ENCODE results near the gene OPCML. TPM values are rescaled to one million over a fixed set of nuclear protein-coding genes. Genes with fewer than 3 reads are reported as not detected.

Gene OPCML
- total RNA-seq, 1 donor from 2014 or later = 4.1 TPM

DNA sequence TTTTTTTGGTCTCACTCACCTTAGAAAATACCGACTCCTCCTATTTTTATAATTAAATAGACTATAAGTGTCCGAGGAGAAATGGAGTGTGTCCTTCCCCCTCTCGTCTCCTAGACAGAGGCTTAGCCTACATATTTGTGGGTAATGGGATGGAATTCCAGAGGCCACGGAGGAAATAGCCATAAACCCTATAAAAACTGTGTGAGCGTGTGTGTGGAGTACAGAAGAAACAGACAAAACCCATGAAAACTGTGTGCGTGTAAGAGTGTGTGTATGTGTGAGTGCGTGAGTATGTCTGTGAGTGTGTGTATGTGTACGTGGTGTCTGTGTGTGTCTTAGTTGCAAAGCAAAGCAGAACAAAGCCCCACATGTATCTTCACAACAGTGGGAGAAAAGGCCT lies 883.5 kb downstream of the OPCML start:
- peaks cover 4% of the 10 kb centered on the region for H3K27me3 Mint-ChIP-seq (ENCODE audit: unreplicated experiment)
- TF ChIP-seq, protein P1, sequence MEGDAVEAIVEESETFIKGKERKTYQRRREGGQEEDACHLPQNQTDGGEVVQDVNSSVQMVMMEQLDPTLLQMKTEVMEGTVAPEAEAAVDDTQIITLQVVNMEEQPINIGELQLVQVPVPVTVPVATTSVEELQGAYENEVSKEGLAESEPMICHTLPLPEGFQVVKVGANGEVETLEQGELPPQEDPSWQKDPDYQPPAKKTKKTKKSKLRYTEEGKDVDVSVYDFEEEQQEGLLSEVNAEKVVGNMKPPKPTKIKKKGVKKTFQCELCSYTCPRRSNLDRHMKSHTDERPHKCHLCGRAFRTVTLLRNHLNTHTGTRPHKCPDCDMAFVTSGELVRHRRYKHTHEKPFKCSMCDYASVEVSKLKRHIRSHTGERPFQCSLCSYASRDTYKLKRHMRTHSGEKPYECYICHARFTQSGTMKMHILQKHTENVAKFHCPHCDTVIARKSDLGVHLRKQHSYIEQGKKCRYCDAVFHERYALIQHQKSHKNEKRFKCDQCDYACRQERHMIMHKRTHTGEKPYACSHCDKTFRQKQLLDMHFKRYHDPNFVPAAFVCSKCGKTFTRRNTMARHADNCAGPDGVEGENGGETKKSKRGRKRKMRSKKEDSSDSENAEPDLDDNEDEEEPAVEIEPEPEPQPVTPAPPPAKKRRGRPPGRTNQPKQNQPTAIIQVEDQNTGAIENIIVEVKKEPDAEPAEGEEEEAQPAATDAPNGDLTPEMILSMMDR (IDR thresholded peaks at IDR 0.05; ENCODE audit: unreplicated experiment) = no peak

DNA sequence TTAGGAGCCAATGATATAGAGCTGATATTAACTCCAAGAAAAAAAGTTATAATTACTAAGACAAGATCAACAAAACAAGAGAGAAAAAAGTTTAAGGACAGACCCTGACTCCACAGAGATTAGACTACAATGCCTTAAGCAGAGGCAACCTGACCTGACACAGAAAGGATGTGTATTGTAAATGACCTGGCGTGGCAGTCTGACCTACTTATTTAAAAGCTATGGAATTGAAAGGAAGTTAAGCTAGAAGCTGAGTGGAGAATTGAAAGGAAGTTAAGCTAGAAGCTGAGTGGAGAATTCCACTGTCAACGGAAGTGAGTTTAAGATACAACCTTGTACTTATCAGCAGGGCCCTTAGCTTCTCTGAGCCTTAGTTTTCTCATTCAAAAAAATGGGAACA lies 885.4 kb downstream of the OPCML start:
- Mint-ChIP-seq H3K9me3 (ENCODE audit: unreplicated experiment) (no peaks in the 10 kb centered on the region), H3K27me3 (ENCODE audit: unreplicated experiment) (peaks cover 1% of the 10 kb centered on the region), H3K27ac (ENCODE audit: unreplicated experiment) (no peak overlapping the region), H3K4me3 (ENCODE audit: unreplicated experiment) (no peak overlapping the region), H3K4me1 (ENCODE audit: unreplicated experiment) (peaks cover 13% of the 10 kb centered on the region), H3K36me3 (ENCODE audit: low read depth, unreplicated experiment) (no peaks in the 10 kb centered on the region)
- DNase-seq (ENCODE audit: low spot score) = no peak
- TF ChIP-seq, protein P1 (IDR thresholded peaks at IDR 0.05; ENCODE audit: unreplicated experiment) = no peak

More for the DNA sequence above, 883.5 kb downstream of the OPCML start:
- Mint-ChIP-seq H3K9me3 (ENCODE audit: unreplicated experiment) (no peaks in the 10 kb centered on the region), H3K36me3 (ENCODE audit: low read depth, unreplicated experiment) (no peaks in the 10 kb centered on the region), H3K4me3 (ENCODE audit: unreplicated experiment) (no peak overlapping the region), H3K27ac (ENCODE audit: unreplicated experiment) (no peak overlapping the region), H3K4me1 (ENCODE audit: unreplicated experiment) (peaks cover 12% of the 10 kb centered on the region)
- no peak for DNase-seq (ENCODE audit: low spot score)

DNA sequence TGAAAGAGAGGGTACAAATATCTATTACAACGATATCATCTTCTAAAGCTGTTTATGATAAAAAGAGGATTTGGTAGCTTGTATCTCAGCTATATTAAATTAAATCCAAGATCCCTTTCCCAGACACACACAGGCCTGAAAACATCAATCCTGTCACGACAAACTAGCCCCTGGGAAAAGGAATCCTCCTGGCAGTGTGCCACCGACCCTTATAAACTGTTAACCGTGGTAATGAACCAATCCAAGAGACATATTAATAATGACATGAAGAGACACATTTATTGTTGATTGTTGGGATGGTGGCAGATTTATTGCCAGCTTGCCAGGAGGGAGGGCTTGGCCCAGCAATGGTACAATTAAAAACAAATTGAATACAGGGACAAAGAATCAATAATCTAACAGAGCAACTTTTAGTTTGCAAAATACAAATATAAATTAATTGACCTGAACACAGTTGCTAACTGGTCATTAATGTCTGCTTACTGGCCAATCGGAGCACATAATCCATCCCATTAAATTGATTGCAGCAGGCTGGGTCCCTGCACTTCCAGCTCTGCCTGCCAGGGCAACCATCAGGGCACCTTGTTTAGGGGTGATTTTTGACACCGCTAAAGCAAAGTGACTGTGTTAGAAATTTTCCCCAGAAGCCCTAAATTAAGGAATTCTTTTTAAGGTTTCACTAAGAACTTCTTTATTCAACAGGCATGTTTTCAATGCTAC lies 887.6 kb downstream of the OPCML start:
- Mint-ChIP-seq H3K4me1 (ENCODE audit: unreplicated experiment) (peaks cover 20% of the 10 kb centered on the region), H3K9me3 (ENCODE audit: unreplicated experiment) (no peaks in the 10 kb centered on the region), H3K27ac (ENCODE audit: unreplicated experiment) (no peak overlapping the region), H3K36me3 (ENCODE audit: low read depth, unreplicated experiment) (no peaks in the 10 kb centered on the region), H3K27me3 (ENCODE audit: unreplicated experiment) (peaks cover 1% of the 10 kb centered on the region), H3K4me3 (ENCODE audit: unreplicated experiment) (no peak overlapping the region)
- DNase-seq (ENCODE audit: low spot score) = no peak
- TF ChIP-seq, protein P1 (IDR thresholded peaks at IDR 0.05; ENCODE audit: unreplicated experiment) = no peak

DNA sequence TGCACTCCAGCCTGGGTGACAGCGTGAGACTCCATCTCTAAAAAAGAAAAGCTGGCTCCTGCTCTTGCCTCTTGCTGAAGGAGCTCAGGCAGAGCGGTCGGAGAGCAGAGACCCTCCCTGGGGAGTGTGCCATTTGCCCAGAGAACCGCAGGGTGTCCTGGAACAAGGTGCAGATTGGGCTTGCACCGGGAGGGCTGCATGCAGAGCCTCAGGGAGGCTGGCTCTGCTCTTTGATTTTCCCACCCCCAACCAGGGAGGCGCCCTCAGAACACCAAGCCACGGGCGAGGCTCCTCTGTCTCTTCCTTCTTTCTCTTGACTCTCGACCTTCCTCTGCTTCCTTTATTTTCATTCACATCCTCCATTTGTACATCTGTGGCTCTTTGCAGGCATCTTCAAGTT lies 889.1 kb downstream of the OPCML start:
- Mint-ChIP-seq H3K36me3 (ENCODE audit: low read depth, unreplicated experiment) (no peaks in the 10 kb centered on the region), H3K27ac (ENCODE audit: unreplicated experiment) (no peak overlapping the region), H3K9me3 (ENCODE audit: unreplicated experiment) (no peaks in the 10 kb centered on the region), H3K27me3 (ENCODE audit: unreplicated experiment) (peaks cover 1% of the 10 kb centered on the region), H3K4me3 (ENCODE audit: unreplicated experiment) (no peak overlapping the region), H3K4me1 (ENCODE audit: unreplicated experiment) (peaks cover 20% of the 10 kb centered on the region)
- TF ChIP-seq, protein P1 (IDR thresholded peaks at IDR 0.05; ENCODE audit: unreplicated experiment) = no peak
- DNase-seq (ENCODE audit: low spot score) = no peak

DNA sequence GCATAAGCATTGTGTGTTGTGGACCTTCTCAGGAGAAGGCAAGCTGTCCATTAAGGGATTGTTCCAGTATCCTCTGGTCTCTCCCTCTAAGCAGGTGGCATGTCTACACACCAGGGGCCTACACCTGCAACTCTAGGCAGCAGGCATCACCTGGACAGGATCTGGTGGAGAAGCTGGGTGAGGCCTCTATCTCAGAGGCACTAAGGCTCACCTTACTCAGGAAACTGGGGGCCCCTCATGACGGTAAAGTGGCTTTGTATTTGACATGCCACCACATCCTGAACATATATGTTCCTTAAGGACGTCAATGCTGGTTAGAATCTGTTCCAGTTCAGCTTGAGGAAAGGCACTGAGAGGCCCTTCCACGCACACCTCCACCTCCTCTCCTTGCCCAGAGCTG lies 891.3 kb downstream of the OPCML start:
- Mint-ChIP-seq H3K4me3 (ENCODE audit: unreplicated experiment) (no peak overlapping the region), H3K27me3 (ENCODE audit: unreplicated experiment) (no peaks in the 10 kb centered on the region), H3K27ac (ENCODE audit: unreplicated experiment) (no peak overlapping the region), H3K4me1 (ENCODE audit: unreplicated experiment) (peaks cover 11% of the 10 kb centered on the region), H3K36me3 (ENCODE audit: low read depth, unreplicated experiment) (no peaks in the 10 kb centered on the region), H3K9me3 (ENCODE audit: unreplicated experiment) (no peaks in the 10 kb centered on the region)
- TF ChIP-seq, protein P1 (IDR thresholded peaks at IDR 0.05; ENCODE audit: unreplicated experiment) = no peak
- DNase-seq (ENCODE audit: low spot score) = no peak
